ENCODE measurements around the gene GLIS2.
A peak's percentile ranks its signal among the peaks of the same experiment; 100 is the strongest.
"Not testable (repeated sequence)": the region's sequence is repeated elsewhere in the genome, so short reads cannot be mapped to it uniquely, and the experiment has no call there.

GLIS2 gene

DNA sequence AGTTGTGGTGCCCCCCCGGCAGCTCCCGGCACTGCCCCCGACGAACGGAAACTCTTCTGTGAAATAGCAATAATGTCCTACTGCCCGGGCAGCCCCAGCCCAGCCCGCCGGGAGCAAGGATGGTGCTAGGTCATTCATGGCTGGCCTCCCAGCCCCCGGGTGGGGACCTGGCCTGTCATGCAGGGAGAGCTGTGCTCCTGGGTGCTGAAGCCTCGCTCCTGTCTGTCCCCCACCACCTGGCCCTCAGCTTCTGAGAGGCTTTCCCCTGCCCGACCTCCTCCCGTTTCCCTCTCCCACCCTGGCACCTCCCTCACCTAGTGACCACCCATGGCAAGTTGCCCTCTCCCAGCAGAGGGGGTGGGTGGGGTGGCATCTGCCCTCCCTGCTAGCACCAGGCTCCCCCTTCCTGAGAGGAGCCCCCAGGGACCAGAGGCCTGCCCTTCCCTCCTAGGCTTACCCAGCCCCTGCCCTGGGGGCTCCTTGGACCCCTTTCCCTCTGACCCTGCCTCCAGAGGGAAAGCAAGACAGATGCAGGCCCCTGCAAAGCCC is 21.7 kb downstream of the GLIS2 start:
- DNase-seq: no peak

DNA sequence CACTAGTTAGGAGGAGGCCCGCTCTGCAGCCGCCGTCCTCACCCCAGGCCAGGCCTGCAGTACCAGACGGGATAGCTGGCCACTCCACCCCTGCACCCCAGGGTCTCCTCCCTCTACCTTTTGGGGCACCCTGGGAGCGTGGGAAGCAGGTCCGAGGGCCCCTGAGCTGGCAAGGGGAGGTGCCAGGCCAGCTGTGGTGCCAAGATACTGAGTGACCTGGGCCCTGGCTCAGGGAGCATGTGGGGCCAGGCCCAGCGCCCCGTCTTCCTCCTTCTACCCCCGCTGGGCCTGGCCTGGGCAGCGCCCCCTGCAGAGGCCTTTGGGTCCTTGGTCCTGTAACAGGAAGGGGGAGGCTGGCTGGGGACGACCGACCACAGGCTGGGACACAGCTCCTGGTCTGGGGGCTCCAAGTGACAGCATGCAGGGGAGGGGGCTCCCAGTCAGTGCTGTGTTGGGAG is 22.3 kb downstream of the GLIS2 start:
- no peak for DNase-seq

DNA sequence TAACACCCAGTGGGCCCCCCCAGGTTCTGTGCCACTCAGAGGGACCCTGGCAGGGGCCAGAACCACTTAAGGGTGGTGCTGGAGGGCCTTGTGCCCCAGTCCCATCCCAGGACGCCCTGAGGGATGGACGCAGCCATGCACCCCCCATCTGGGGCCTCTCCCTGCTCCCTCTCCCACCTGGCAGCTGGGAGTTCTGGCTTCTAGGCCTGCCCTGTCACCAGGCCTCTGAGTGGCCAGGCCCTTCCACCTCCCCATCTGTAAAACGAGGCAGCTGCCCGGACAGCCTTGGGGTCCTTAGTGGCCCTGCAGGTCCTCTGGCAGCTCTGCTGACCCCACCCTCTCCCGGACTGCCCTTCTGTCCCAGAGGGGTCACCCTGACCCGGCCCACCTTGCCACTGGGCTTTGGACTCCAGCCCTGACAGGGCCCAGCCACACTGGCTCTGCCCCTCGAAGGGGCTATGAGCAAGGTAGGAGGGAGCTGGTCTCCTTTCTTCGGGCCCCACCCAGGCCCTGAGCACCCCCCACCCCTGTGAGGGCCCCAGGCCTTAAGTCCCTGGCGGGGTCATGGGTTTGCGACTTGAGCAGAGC is 22.9 kb downstream of the GLIS2 start:
- DNase-seq: no peak

DNA sequence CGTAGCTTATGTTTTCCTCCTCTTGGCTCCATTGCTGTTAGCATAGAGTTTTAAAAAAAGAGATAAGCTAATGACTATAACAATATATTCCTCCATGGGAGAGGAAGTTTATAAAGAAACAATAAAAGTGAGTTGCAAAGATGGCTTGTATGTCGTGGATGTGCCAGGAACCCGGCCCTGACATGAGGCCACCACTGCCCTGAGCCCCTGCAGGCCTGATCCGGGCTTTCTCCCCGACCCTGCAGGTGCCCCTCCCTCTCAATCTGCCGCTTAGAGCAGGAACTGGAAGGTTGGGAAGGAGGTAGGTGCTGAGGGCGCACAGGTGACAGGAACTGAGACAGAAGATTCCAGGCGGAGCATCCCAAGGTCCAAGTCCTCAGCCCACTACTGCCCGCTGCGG is 23.6 kb downstream of the GLIS2 start:
- no peak for DNase-seq

DNA sequence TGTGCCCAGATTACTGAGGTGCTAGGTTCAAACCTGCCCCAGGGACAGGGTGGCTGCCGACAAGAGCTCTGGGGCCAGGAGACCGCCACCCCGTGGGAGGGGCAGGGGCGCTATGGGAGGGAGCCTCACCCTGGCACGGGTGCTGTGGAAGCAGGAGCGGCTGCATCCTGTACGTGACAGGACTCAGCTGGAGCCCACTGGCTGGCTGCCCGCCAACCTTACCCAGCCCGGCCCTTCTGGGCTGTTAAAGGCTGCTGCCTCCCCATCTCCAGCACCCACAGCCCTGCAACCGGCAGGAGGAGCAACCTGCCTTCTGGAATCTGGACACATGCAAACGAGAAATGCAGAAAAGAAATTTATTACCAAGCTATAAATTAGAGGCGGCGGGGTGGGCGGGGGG is 24.0 kb downstream of the GLIS2 start:
- DNase-seq: peak; percentile 45

DNA sequence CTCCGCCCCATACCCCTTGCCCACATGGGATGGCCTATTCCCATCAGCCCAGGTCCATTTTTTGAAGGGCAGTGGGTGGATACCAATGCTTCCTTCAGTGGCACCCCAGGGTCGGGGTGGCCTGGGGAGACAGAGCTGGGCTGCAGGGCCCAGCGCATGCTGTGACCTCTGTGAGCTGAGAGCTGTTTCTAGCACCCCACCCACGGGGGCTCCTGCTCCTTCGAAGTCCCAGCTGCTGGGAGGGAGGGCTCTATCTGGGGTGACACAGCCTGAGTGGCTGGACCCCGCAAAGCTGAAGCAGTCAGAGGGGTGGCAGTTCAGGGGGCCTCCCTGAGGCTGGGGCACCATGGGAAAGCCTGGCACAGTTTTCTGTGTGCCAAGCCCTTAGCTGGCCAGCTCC is 24.6 kb downstream of the GLIS2 start:
- no peak for DNase-seq

DNA sequence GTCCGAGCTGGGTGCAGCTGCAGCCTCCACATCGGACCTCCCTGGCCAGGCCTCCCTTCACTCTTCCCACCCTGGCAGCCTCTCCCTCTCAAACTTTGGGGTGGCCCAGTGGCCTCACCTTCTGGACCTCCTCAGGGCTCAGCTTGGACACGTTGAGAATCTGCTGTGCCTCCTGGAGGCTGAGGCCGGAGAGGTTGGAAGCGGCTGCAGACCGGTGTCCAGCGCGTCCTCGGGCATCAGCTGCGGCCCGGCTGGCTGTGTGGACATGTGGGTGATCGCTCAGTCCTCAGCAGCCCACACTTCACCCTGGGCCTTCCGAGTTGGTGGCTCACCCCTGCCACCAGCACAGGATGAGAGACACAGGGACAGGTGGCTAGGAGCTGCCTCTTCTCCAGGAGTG is 25.4 kb downstream of the GLIS2 start:
- DNase-seq: no peak

DNA sequence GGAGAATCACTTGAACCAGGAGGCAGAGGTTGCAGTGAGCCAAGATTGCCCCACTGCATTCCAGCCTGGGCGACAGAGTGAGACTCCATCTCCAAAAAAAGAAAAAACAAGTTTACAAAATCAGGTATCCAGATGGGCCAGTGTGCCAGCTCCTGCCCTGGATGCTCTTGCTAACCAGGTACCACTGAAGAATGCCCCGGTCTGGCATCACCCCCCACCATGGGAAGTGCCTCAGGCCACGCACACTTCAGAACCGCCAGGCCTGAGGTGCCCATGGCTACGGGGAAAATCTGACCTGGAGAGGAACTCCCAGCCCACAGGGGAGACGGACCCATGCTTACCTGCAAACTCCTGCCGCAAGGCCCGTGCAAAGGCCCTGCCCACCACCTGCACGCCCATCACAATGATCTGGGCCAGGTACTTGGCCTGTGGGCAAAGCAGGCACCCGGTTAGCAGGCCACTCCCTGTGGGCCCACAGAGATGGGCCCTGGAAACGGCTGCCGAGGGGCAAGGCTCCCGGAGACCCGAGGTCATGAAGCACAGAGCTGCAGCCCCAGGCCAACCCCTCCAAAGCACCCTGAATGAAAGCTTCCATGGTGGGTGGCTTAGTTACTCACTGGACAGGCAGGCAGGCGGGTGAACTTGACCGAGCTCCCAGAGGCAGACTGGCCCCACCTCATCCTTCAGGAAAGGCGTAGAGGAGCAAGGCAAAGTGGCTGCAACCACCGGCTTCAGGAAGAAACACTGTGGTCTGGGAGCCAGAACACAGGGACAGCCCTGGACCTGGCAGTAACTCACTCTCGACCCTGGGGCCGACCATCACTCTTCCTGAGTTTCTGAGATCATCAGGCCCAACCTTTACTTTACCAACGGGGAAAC is 27.2 kb downstream of the GLIS2 start:
- no peak for DNase-seq

DNA sequence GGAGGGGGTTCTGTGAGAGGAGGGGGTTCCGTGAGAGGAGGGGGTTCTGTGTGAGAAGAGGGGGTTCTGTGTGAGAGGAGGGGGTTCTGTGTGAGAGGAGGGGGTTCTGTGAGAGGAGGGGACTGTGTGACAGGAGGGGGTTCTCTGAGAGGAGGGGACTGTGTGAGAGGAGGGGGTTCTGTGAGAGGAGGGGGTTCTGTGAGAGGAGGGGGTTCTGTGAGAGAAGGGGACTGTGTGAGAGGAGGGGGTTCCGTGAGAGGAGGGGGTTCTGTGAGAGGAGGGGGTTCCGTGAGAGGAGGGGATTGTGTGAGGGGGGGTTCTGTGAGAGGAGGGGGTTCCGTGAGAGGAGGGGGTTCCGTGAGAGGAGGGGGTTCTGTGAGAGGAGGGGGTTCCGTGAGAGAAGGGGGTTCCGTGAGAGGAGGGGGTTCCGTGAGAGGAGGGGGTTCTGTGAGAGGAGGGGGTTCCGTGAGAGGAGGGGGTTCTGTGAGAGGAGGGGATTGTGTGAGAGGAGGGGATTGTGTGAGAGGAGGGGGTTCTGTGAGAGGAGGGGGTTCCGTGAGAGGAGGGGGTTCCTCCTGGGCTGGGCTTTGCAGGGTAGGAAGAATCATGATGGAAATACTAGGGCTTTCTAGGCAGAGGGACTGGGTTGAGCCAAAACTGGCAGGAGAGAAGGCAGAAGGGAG is 28.6 kb downstream of the GLIS2 start:
- not testable (repeated sequence) for DNase-seq

DNA sequence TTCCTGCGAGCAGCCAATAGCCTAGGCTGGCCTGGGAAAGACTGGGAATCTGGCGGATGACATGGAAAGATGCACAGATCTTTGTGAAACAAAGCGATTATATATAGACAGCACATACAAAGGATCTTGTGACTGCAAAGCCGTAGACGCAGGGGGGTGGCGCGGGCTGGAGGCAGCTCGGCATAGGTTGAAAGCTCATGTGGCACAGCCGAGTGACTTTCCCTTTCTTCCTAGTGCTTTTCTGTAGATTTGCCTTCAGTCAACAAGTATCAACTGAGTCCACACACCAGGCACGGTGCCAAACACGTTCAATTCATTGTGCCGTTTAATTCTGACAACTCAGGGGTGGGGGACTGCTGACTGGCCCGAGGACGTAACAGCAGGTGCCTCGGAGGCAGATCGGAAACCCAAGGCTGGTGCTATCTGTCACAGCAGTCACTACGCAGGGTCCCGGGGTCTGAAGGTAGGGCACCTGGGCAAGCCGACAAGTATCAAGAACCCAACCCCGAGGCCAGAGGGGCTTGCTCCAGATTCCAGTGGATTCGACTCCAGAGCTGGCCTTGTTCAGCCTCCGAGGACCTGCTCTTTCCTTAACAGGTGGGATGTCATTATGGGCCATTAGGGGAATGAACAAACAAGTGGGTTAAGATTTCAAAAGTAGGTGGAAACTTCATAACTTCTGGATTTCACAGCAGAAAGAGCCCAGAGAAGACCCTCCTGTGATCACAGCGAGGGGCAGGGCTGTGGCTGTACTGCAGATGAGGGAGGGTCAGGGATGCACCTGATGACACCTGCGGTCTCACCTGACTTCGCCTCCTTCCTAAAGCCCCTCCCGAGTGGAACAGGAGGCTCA is 29.3 kb downstream of the GLIS2 start:
- DNase-seq: peak; percentile 66

DNA sequence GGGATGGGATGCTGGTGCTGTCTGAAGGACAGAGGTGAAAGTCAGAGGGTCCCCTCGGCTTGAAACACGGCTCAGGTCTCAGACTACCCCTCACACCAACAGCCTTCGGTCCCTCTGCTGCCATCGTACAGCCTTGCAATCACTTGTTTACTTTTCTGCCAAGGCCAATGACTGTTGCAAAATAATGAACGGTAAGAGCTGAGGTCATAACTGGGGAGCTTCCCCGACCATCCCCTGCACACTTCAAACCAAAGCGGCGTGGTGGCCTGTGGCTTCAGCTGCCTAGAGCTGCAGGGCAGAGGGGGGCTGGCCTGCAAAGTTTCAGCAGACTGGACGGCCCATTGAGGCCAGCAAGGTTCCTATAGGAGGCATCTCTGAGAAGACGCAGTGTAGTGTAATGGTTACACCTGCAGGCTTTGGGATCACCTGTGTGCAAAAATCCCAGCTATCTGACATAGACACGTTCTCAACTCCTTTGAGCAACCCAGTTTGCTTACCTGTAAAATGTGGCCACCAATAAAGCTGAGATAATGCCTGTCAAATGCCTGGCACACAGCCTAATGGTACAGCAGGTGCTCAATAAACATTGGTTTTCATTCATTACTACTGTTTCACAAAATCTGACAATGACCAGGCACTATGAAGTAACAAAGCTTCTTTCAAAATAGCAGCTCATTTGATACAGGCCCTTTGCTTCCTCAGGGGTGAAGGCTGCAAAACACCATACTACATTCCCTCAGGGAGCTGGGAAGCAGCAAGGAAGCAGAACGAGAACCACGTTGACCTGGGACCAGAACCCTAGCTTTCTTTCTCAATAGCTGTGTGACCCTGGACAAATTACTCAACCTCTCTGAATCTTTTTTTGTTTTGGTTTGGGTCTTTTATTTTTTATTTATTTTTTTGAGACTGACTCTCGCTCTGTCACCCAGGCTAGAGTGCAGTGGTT is 30.2 kb downstream of the GLIS2 start:
- DNase-seq: no peak

DNA sequence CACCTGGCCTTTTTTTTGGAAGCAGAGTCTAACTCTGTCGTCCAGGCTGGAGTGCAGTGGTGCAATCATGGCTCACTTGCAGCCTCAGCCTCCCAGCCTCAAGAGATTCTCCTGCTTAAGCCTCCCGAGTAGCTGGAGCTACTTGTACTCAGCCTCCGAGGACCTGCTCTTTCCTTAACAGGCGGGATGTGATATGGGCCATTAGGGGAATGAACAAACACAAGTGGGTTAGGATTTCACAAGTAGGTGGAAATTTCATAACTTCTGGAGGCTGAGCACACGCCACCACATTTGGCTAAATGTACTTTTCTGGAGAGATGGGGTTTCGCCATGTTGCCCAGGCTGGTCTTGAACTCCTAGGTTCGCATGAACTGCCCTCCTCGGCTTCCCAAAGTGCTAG is 31.1 kb downstream of the GLIS2 start:
- no peak for DNase-seq

DNA sequence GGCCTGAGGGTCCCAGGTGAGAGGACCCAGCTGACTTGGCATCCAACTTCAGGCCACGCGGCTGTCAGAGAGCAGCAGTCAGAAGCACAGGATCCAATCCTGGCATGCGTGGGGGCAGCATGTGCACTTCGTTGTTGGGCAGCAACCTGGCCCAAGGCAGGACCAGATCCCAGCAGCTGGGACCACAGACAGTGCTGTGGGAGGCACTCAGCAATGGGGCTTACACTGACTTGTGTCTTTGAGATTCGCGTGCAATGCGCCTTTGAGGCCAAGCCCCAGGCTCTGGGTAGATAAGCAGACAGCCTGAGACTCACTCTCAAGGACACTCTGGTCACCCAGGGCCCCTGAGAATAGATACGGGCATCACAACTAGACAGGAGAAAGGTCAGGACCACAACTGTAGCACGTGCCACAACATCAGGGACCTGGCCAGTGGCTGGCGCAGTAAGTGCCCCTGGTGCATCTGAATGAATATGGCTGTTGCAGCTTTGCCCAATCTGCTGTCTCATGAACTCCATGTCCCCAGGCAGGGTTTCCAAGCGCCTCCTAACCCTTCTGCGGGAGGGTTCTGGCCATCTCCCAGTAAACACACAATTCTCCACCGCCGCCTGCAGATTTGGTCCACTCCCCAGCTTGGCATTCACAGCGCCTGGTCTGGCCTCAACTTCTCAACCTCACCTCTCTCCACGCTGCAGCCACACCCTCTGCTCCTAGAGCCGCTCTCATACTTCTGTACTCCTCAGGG is 32.1 kb downstream of the GLIS2 start:
- no peak for DNase-seq

DNA sequence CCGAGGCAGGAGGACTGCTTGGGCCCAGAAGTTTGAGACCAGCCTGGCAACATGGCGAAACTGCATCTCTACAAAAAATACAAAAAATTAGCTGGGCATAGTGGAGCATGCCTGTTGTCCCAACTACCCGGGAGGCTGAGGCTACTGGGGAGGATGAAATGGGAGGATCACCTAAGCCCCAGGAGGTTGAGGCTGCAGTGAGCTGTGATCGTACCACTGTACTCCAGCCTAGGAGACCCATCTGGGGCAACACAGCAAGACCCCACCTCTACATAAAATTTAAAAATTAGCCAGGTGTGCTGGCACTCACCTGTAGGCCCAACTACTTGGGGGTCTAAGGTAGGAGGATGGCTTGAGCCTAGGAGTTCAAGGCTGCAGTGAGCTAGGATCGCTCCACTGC is 33.5 kb downstream of the GLIS2 start:
- DNase-seq: no peak

DNA sequence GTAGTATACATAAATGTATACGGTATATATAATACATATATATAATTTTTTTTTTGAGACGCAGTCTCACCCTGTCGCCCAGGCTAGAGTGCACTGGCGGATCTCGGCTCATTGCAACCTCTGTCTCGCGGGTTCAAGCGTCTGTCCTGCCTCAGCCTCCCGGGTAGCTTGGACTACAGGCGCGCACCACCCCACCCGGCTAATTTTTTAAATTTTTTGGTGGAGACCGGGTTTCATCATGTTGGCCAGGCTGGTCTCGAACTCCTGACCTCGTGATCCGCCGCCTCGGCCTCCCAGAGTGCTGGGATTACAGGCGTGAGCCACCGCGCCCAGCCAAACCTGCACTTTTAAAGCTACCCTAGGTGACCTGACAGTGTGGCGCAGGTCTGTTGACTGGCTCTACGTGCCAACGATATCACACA is 34.5 kb downstream of the GLIS2 start:
- no peak for DNase-seq

DNA sequence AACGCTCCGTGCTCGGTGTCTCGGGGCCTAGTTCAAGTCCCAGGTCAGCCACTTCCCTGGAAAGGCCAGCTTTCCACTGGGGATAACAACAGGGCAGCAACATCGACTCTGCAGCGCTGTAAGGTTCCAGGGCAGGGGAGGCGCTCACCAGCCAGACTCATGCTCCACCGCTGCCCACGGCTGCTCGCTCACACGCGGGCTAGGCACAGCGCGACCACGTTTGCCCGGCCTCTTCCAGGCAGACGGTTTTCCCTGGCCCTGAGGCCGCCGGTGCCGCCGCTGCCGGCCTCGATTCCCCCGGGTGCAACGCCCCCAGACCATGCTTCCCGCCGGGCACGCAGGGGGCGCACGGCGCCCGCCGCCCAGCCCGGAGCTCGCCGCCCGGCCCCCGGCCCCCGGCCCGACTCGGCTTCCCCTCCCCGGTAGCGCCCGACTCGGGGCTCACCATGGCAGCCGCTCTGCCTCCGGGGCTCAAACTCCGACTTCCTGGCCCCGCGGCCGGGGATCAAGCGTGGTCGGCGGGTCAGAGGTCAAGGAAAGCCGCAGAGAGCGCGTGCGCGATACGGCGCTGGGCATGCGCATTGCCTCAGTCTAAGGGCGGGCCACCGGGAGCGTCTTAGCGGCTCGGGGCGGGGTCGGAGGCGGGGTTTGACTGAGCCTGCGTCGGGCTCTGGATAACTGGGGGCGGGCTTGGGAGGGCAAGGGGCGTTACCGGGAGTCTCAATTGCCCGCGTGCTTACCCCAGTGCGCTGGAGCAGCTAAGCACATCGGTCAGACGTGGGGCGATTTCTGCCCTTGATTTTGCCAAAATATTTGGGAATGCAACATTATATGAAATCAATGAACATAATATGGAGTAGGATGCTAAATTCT is 35.2 kb downstream of the GLIS2 start, which contains the start of gene PAM16:
PAM16 (minus strand) TSS at position 535 of the 873 bp plus-strand sequence; CDS start at position 448, 87 bp downstream.
- peak; percentile 96 for DNase-seq

DNA sequence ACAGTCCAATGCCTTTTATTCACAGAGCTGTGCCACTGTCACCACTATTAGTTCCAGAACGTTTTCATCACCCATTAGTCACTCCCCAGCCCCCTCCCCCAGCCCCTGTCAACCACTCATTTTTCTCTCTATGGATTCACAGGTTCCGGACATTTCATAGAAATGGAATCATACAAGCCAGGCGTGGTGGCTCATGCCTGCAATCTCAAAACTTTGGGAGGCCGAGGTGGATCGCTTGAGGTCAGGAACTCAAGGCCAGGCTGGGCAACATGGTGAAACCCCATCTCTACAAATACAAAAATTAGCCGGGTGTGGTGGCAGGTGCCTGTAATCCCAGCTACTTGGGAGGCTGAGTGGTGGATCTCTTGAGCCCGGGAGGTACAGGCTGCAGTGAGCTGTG is 36.0 kb downstream of the GLIS2 start:
- no peak for DNase-seq

DNA sequence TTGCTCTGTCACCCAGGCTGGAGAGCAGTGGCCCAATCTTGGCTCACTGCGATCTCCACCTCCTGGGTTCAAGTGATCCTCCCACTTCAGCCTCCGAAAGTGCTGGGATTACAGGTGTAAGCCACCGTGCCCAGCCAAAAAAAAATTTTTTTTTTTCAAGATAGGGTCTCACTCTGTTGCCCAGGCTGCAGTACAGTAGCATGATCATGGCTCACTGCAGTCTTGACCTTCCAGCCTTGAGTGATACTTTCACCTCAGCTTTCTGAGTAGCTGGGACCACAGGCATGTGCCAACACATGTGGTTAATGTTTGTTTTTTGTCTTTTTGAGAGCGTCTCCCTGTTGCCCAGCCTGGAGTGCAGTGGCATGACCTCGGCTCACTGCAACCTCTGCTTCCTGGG is 37.0 kb downstream of the GLIS2 start:
- no peak for DNase-seq

DNA sequence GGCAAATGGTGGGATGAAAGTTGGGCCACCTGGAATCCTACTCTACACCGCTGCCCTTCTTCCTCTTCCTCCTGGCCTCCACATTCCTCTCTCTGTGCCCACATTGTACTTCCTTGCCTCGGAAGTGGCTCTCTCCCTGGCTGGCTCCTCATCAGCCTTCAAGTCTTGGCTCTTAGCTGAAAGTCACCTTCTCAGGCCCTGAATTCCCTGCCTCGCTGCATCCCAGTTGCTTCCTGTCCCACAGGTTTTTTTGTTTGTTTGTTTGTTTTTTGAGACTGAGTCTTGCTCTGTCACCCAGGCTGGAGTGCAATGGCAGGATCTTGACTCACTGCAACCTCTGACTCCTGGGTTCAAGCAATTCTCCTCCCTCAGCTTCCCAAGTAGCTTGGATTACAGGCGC is 37.8 kb downstream of the GLIS2 start:
- no peak for DNase-seq

All from NCI-H1092 (cell line).